Measurements from ENCODE around the gene AUTS2. TPM values are rescaled to one million over a fixed set of nuclear protein-coding genes. Genes with fewer than 3 reads are reported as not detected.

Gene AUTS2
- total RNA-seq, 2 experiments from 2014 or later: 16.9 to 17.7 TPM

- Mint-ChIP-seq H3K27me3 (no peaks in the 10 kb centered on the region), H3K4me1 (peaks cover 2% of the 10 kb centered on the region), H3K36me3 (ENCODE audit: low read depth) (no peaks in the 10 kb centered on the region), H3K4me3 (no peak overlapping the region), H3K9me3 (no peaks in the 10 kb centered on the region), H3K27ac (no peak overlapping the region)
- no peak for DNase-seq
- CTCF ChIA-PET: no interaction called here
- POLR2A ChIA-PET: no interaction called here
Measured at GRCh38 chr7:70060298-70061068, 462.2 kb downstream of the AUTS2 start.

- no peaks in the 10 kb centered on the region for H3K27me3 Mint-ChIP-seq
- H3K4me3 Mint-ChIP-seq: no peak overlapping the region
- CTCF ChIA-PET: no interaction called here
- peaks cover 2% of the 10 kb centered on the region for H3K4me1 Mint-ChIP-seq
- H3K27ac Mint-ChIP-seq: no peak overlapping the region
- POLR2A ChIA-PET: no interaction called here
- H3K36me3 Mint-ChIP-seq (ENCODE audit: low read depth): no peaks in the 10 kb centered on the region
- DNase-seq: no peak
- no peaks in the 10 kb centered on the region for H3K9me3 Mint-ChIP-seq
Measured at GRCh38 chr7:70063371-70063770, 465.1 kb downstream of the AUTS2 start.

GRCh38 chr7:70063927-70064326 is 465.7 kb downstream of the AUTS2 start:
- Mint-ChIP-seq H3K27ac (no peak overlapping the region), H3K4me3 (no peak overlapping the region), H3K27me3 (no peaks in the 10 kb centered on the region), H3K4me1 (peaks cover 2% of the 10 kb centered on the region), H3K9me3 (no peaks in the 10 kb centered on the region), H3K36me3 (ENCODE audit: low read depth) (no peaks in the 10 kb centered on the region)
- ChIA-PET POLR2A (no interaction called here), CTCF (no interaction called here)
- DNase-seq: no peak

- DNase-seq: no peak
- Mint-ChIP-seq H3K4me1 (no peaks in the 10 kb centered on the region), H3K36me3 (ENCODE audit: low read depth) (no peaks in the 10 kb centered on the region), H3K27me3 (no peaks in the 10 kb centered on the region), H3K27ac (no peak overlapping the region), H3K9me3 (no peaks in the 10 kb centered on the region), H3K4me3 (no peak overlapping the region)
- ChIA-PET POLR2A (no interaction called here), CTCF (no interaction called here)
Measured at GRCh38 chr7:70066844-70067243, 468.6 kb downstream of the AUTS2 start.

- POLR2A ChIA-PET: no interaction called here
- DNase-seq: no peak
- Mint-ChIP-seq H3K4me1 (no peaks in the 10 kb centered on the region), H3K4me3 (no peak overlapping the region), H3K9me3 (no peaks in the 10 kb centered on the region), H3K27ac (no peak overlapping the region), H3K27me3 (no peaks in the 10 kb centered on the region), H3K36me3 (ENCODE audit: low read depth) (no peaks in the 10 kb centered on the region)
- CTCF ChIA-PET: no interaction called here
Measured at GRCh38 chr7:70068531-70068930, 470.3 kb downstream of the AUTS2 start.

- Mint-ChIP-seq H3K27ac (no peak overlapping the region), H3K36me3 (ENCODE audit: low read depth) (no peaks in the 10 kb centered on the region), H3K27me3 (no peaks in the 10 kb centered on the region), H3K9me3 (no peaks in the 10 kb centered on the region), H3K4me1 (no peaks in the 10 kb centered on the region), H3K4me3 (no peak overlapping the region)
- DNase-seq: no peak
- ChIA-PET CTCF (no interaction called here), POLR2A (no interaction called here)
Measured at GRCh38 chr7:70069977-70070376, 471.7 kb downstream of the AUTS2 start.

GRCh38 chr7:70071766-70072165 is 473.5 kb downstream of the AUTS2 start:
- Mint-ChIP-seq H3K36me3 (ENCODE audit: low read depth) (no peaks in the 10 kb centered on the region), H3K27me3 (no peaks in the 10 kb centered on the region), H3K9me3 (no peaks in the 10 kb centered on the region), H3K4me3 (no peak overlapping the region), H3K27ac (no peak overlapping the region), H3K4me1 (no peaks in the 10 kb centered on the region)
- POLR2A ChIA-PET: no interaction called here
- DNase-seq: no peak
- CTCF ChIA-PET: no interaction called here

GRCh38 chr7:70072220-70072619 is 473.9 kb downstream of the AUTS2 start:
- H3K27me3 Mint-ChIP-seq: no peaks in the 10 kb centered on the region
- H3K4me1 Mint-ChIP-seq: no peaks in the 10 kb centered on the region
- ChIA-PET CTCF (no interaction called here), POLR2A (no interaction called here)
- no peaks in the 10 kb centered on the region for H3K9me3 Mint-ChIP-seq
- no peak overlapping the region for H3K27ac Mint-ChIP-seq
- no peak overlapping the region for H3K4me3 Mint-ChIP-seq
- DNase-seq: no peak
- H3K36me3 Mint-ChIP-seq (ENCODE audit: low read depth): no peaks in the 10 kb centered on the region

GRCh38 chr7:70076325-70076724 is 478.1 kb downstream of the AUTS2 start:
- DNase-seq: no peak
- no peak overlapping the region for H3K4me3 Mint-ChIP-seq
- H3K27ac Mint-ChIP-seq: no peak overlapping the region
- no peaks in the 10 kb centered on the region for H3K4me1 Mint-ChIP-seq
- peaks cover 3% of the 10 kb centered on the region for H3K9me3 Mint-ChIP-seq
- ChIA-PET POLR2A (no interaction called here), CTCF (no interaction called here)
- H3K36me3 Mint-ChIP-seq (ENCODE audit: low read depth): no peaks in the 10 kb centered on the region
- H3K27me3 Mint-ChIP-seq: no peaks in the 10 kb centered on the region

- ChIA-PET POLR2A (no interaction called here), CTCF (no interaction called here)
- H3K4me3 Mint-ChIP-seq: no peak overlapping the region
- no peak overlapping the region for H3K27ac Mint-ChIP-seq
- H3K27me3 Mint-ChIP-seq: no peaks in the 10 kb centered on the region
- no peaks in the 10 kb centered on the region for H3K4me1 Mint-ChIP-seq
- DNase-seq: no peak
- peaks cover 11% of the 10 kb centered on the region for H3K9me3 Mint-ChIP-seq
- no peaks in the 10 kb centered on the region for H3K36me3 Mint-ChIP-seq (ENCODE audit: low read depth)
Measured at GRCh38 chr7:70082099-70082611, 483.9 kb downstream of the AUTS2 start.

- H3K4me3 Mint-ChIP-seq: no peak overlapping the region
- ChIA-PET POLR2A (no interaction called here), CTCF (no interaction called here)
- H3K9me3 Mint-ChIP-seq: no peaks in the 10 kb centered on the region
- H3K4me1 Mint-ChIP-seq: no peaks in the 10 kb centered on the region
- H3K27ac Mint-ChIP-seq: no peak overlapping the region
- DNase-seq: no peak
- H3K27me3 Mint-ChIP-seq: no peaks in the 10 kb centered on the region
- no peaks in the 10 kb centered on the region for H3K36me3 Mint-ChIP-seq (ENCODE audit: low read depth)
Measured at GRCh38 chr7:70091362-70091761, 493.1 kb downstream of the AUTS2 start.

GRCh38 chr7:70092314-70093204 is 494.3 kb downstream of the AUTS2 start:
- ChIA-PET POLR2A (no interaction called here), CTCF (no interaction called here)
- Mint-ChIP-seq H3K27ac (no peak overlapping the region), H3K27me3 (no peaks in the 10 kb centered on the region), H3K4me3 (no peak overlapping the region), H3K36me3 (ENCODE audit: low read depth) (no peaks in the 10 kb centered on the region), H3K9me3 (no peaks in the 10 kb centered on the region), H3K4me1 (no peaks in the 10 kb centered on the region)
- no peak for DNase-seq

GRCh38 chr7:70093205-70093904 is 495.1 kb downstream of the AUTS2 start:
- H3K27me3 Mint-ChIP-seq: no peaks in the 10 kb centered on the region
- H3K9me3 Mint-ChIP-seq: no peaks in the 10 kb centered on the region
- no peak overlapping the region for H3K4me3 Mint-ChIP-seq
- DNase-seq: no peak
- no peak overlapping the region for H3K27ac Mint-ChIP-seq
- no peaks in the 10 kb centered on the region for H3K4me1 Mint-ChIP-seq
- POLR2A ChIA-PET: no interaction called here
- no peaks in the 10 kb centered on the region for H3K36me3 Mint-ChIP-seq (ENCODE audit: low read depth)
- CTCF ChIA-PET: no interaction called here
